DOHH2 (cell line): ENCODE measurements around the gene PAN3.

Experiments used
- CTCF ChIP-seq: fragments of 200-600 bp; sonication (generic); IDR thresholded peaks from one replicate; pipeline ENCODE4 v1.5.1; 2014; ENCODE audit warnings: antibody characterized with exemption, mild to moderate bottlenecking, low read depth, low read length; ENCODE audit not compliant: poor library complexity, severe bottlenecking
- EZH2phosphoT487 ChIP-seq: fragments of 200-600 bp; sonication (generic); IDR thresholded peaks from 2 replicates; pipeline ENCODE4 v1.6.1; 2017; ENCODE audit warnings: borderline replicate concordance, mild to moderate bottlenecking, antibody characterized with exemption, low read length, moderate library complexity, mixed read lengths

GRCh38 chr13:28099396-28100149 lies 38.8 kb upstream of the PAN3 start:
- TF ChIP-seq EZH2phosphoT487, result no peak; the same call in 1 of the 2 replicates
- no peak for TF ChIP-seq CTCF
